GM12878 (cell line): ENCODE measurements around the gene TNNT3. TPM values are rescaled to one million over a fixed set of nuclear protein-coding genes. Genes with fewer than 3 reads are reported as not detected.

Source experiments
- ATAC-seq: fragments of 200-7000 bp; cut with Tn5 transposase; 3 replicates; pipeline ENCODE4 v1.9.1; 2020; ENCODE audit warnings: mild to moderate bottlenecking, moderate library complexity
- BruUV-seq: library from RNA; stranded (reverse); fragments of 400-500 nt; replicated peaks from 2 replicates; lab custom pipeline; 2021; lab: Mats Ljungman, UMichigan
- CTCF ChIA-PET: fragments of 300-600 bp; sonication (Branson Sonifier 250); formaldehyde crosslinking; extraction: SDS; loops from one replicate; lab custom pipeline; 2021; ENCODE audit warnings: inconsistent platforms; lab: Yijun Ruan, JAX
- POLR2A ChIA-PET: fragments of 350-600 bp; formaldehyde crosslinking; extraction: SDS; loops from one replicate; lab custom pipeline; 2021; ENCODE audit warnings: inconsistent platforms; lab: Charles Lee
- RAD21 ChIA-PET: fragments of 300-600 bp; sonication (Branson Sonifier 250); formaldehyde crosslinking; loops from one replicate; lab custom pipeline; 2023; ENCODE audit warnings: antibody characterized with exemption; ENCODE audit not compliant: unreplicated experiment; lab: Charles Lee
- SMC1A ChIA-PET: fragments of 300-600 bp; sonication (Branson Sonifier 250); formaldehyde crosslinking; loops from one replicate; lab custom pipeline; 2023; ENCODE audit not compliant: unreplicated experiment, uncharacterized antibody; lab: Charles Lee
- DNase-seq: peaks from one replicate; pipeline ENCODE4 v3.0.0-alpha.2; 2011; ENCODE audit warnings: low read depth, low spot score
- FAIRE-seq: peaks from 3 replicates; lab custom pipeline; 2011; peaks lifted over from hg19 to GRCh38; lab: Jason Lieb, UNC
- H2AFZ ChIP-seq: 2 replicates; pipeline ENCODE4 v1.6.0; 2011; ENCODE audit warnings: low read depth, low read length, control low read depth; ENCODE audit not compliant: control insufficient read depth
- H3K27ac ChIP-seq: 2 replicates; pipeline ENCODE4 v1.5.1; 2011; ENCODE audit warnings: control low read depth; ENCODE audit not compliant: control insufficient read depth, insufficient read depth
- H3K27me3 ChIP-seq, 2 experiments: replicated peaks in 1 of 2; 2 replicates each; pipeline versions ENCODE4 v1.6.0 to v1.6.1; 2011; ENCODE audit warnings: low read length in 1 of 2; ENCODE audit not compliant: control insufficient read depth in 2 of 2, insufficient read depth in 2 of 2
- H3K36me3 ChIP-seq, 2 experiments: 2 replicates each; pipeline ENCODE4 v1.5.1; 2011; ENCODE audit warnings: low read length in 1 of 2; ENCODE audit not compliant: control insufficient read depth in 2 of 2, insufficient read depth in 2 of 2
- H3K4me1 ChIP-seq: 2 replicates; pipeline ENCODE4 v1.6.1; 2011; ENCODE audit warnings: mild to moderate bottlenecking, low read length, moderate library complexity, mixed read lengths; ENCODE audit not compliant: control insufficient read depth, insufficient read depth
- H3K4me2 ChIP-seq: 2 replicates; pipeline ENCODE4 v1.6.0; 2011; ENCODE audit warnings: control low read depth; ENCODE audit not compliant: control insufficient read depth, insufficient read depth
- H3K4me3 ChIP-seq: fragments of 200-600 bp; sonication (generic); 2 replicates; pipeline ENCODE4 v1.5.1; 2016
- H3K79me2 ChIP-seq: 2 replicates; pipeline ENCODE4 v1.6.0; 2011; ENCODE audit warnings: low read length; ENCODE audit not compliant: control insufficient read depth, insufficient read depth
- H3K9ac ChIP-seq: 2 replicates; pipeline ENCODE4 v1.8.0; 2011; ENCODE audit warnings: low read length, control low read depth, mixed read lengths; ENCODE audit not compliant: control insufficient read depth, insufficient read depth
- H3K9me3 ChIP-seq: replicated peaks from 3 replicates; pipeline ENCODE4 v1.5.1; 2011; ENCODE audit warnings: mild to moderate bottlenecking, low read length; ENCODE audit not compliant: control insufficient read depth, insufficient read depth
- H4K20me1 ChIP-seq: 2 replicates; pipeline ENCODE4 v1.6.0; 2011; ENCODE audit not compliant: control insufficient read depth, insufficient read depth
- BMI1 ChIP-seq: fragments of 450-650 bp; IDR thresholded peaks from 2 replicates; pipeline ENCODE4 v1.6.1; 2016; ENCODE audit warnings: mild to moderate bottlenecking, moderate library complexity, borderline replicate concordance
- EP300 ChIP-seq, 2 experiments: fragments of 150-350 bp in 1 of 2; IDR thresholded peaks; 2 replicates each; pipeline ENCODE4 v1.6.1; 2011 to 2012; ENCODE audit warnings: low read depth in 2 of 2, low read length in 2 of 2, borderline replicate concordance in 1 of 2, improper control_type of control experiment in 1 of 2, inconsistent platforms in 1 of 2; ENCODE audit not compliant: control insufficient read depth in 1 of 2
- HDGF ChIP-seq: fragments of 450-650 bp; IDR thresholded peaks from 2 replicates; pipeline ENCODE4 v1.6.1; 2016; ENCODE audit warnings: antibody characterized with exemption
- NFYA ChIP-seq: IDR thresholded peaks from 2 replicates; pipeline ENCODE4 v1.6.1; 2011; ENCODE audit warnings: low read depth, mild to moderate bottlenecking, low read length, improper control_type of control experiment, borderline replicate concordance
- RUNX3 ChIP-seq: IDR thresholded peaks from 2 replicates; pipeline ENCODE4 v1.6.1; 2012; ENCODE audit warnings: low read length, inconsistent platforms
- SIN3A ChIP-seq: IDR thresholded peaks from 2 replicates; pipeline ENCODE4 v1.6.1; 2012; ENCODE audit warnings: low read depth, low read length, improper control_type of control experiment
- SKIL ChIP-seq: fragments of 450-650 bp; IDR thresholded peaks from 2 replicates; pipeline ENCODE4 v1.6.1; 2017; ENCODE audit warnings: mild to moderate bottlenecking, low read depth, inconsistent platforms; ENCODE audit not compliant: poor library complexity, severe bottlenecking
- SMAD1 ChIP-seq: fragments of 450-650 bp; IDR thresholded peaks from 2 replicates; pipeline ENCODE4 v1.6.1; 2018; ENCODE audit warnings: mild to moderate bottlenecking, low read depth; ENCODE audit not compliant: partially characterized antibody
- YBX1 ChIP-seq: fragments of 450-650 bp; IDR thresholded peaks from 2 replicates; pipeline ENCODE4 v1.6.1; 2016; ENCODE audit warnings: antibody characterized with exemption
- ZZZ3 ChIP-seq: IDR thresholded peaks from 2 replicates; pipeline ENCODE4 v1.6.1; 2011; ENCODE audit warnings: low read depth; ENCODE audit not compliant: control insufficient read depth, insufficient read length
- WGBS: methylation state at CpG from one replicate; pipeline ENCODE4 v1.1.6; 2016; ENCODE audit warnings: low lambda C conversion rate; ENCODE audit not compliant: insufficient replicate concordance, insufficient coverage; ENCODE audit errors: missing lambda C conversion rate; 5-methylcytosine and 5-hydroxymethylcytosine counted together
- in situ Hi-C: fragments of 300-500 bp; cut with MboI; formaldehyde crosslinking; loops from 9 replicates; pipeline ENCODE4 v1.14.3; 2018; ENCODE audit warnings: mixed read lengths
- intact Hi-C: fragments of 100-400 bp; cut with micrococcal nuclease; formaldehyde crosslinking; loops from one replicate; pipeline ENCODE4 v1.14.2; 2022; ENCODE audit not compliant: unreplicated experiment
- polyA plus RNA-seq, 11 experiments: library from polyadenylated mRNA; depleted of rRNA in 4 of 11; unstranded in 6 of 11; stranded (reverse) in 5 of 11; fragments of >200 nt; fragmentation: Nextera tagmentation in 4 of 11; fragmentation: Illumina TruSeq in 1 of 11; extraction: Ambion mirVana in 4 of 11; extraction: Trizol in 1 of 11; gene quantifications; 1 replicate in 1 of 11; 2 replicates in 10 of 11; pipeline versions ENCODE4 v1.2.1 to v1.2.3, GENCODE V29; 2011 to 2016; ENCODE audit warnings: inconsistent platforms in 2 of 11, missing spikeins in 2 of 11, low read depth in 1 of 11
- total RNA-seq, 4 experiments: library from RNA; depleted of rRNA in 3 of 4; stranded (reverse); fragments of >200 nt in 3 of 4; fragmentation: Illumina TruSeq in 1 of 4; extraction: Trizol in 1 of 4; gene quantifications; 2 replicates each; pipeline versions ENCODE4 v1.2.1 to v1.2.3, GENCODE V29; 2013 to 2021

TNNT3 gene
- total and polyA plus RNA-seq, 10 of the 15 experiments (the other 5 are each of a cell fraction or from before 2014, with no cell fraction given), result 0.40 to 0.50 TPM; not detected in 8

GRCh38 chr11:1899090-1899489, 20.4 kb upstream of the TNNT3 start:
- POLR2A ChIA-PET, result interaction anchor here (0.6 kb wide), 1 partner anchor 96 kb away, joined by 3 read pairs; no protein-coding TSS in a partner anchor
- H3K36me3 ChIP-seq, result no peaks in the 10 kb centered on the region
- 46% methylated on average over 4 of the region's 4 CpGs for WGBS

More at GRCh38 chr11:1899090-1899489, 20.4 kb upstream of the TNNT3 start:
- no TSS peak for BruUV-seq
- CTCF ChIA-PET, result interaction anchor here (1.2 to 1.8 kb wide), 4 partner anchors 17 to 252 kb away, joined by 3 to 4 read pairs (median 4); partner anchors contain the start of gene LSP1
- Histone ChIP-seq H3K27me3 (no peaks in the 10 kb centered on the region; a peak in 1 of 4 replicates), H3K79me2 (no peaks in the 10 kb centered on the region), H3K9me3 (no peaks in the 10 kb centered on the region), H3K27ac (no peak overlapping the region), H3K9ac (no peak overlapping the region), H3K4me1 (no peaks in the 10 kb centered on the region), H3K4me3 (no peak overlapping the region), H2AFZ (no peak overlapping the region), H4K20me1 (no peaks in the 10 kb centered on the region), H3K4me2 (no peak overlapping the region)
- TF ChIP-seq YBX1 (no peak), RUNX3 (no peak), ZZZ3 (no peak), SIN3A (no peak), EP300 (IDR thresholded peaks at IDR 0.05; ENCODE audit: borderline replicate concordance in 1 of 2, control insufficient read depth in 1 of 2, low read depth in 2 of 2, low read length in 2 of 2) (no peak), HDGF (no peak), NFYA (no peak), BMI1 (no peak), SKIL (no peak), SMAD1 (no peak)
- no peak for DNase-seq
- intact Hi-C loops, result no loop called here
- RAD21 ChIA-PET, result interaction anchor here (2.1 kb wide), 1 partner anchor 17 kb away, joined by 7 read pairs; no protein-coding TSS in a partner anchor
- in situ Hi-C loops, result no loop called here
- FAIRE-seq, result no peak
- SMC1A ChIA-PET, result no interaction called here
- no peak for ATAC-seq
